B cell (primary cell): ENCODE data around the gene CHCHD3. TPM values are rescaled to one million over a fixed set of nuclear protein-coding genes. Genes with fewer than 3 reads are reported as not detected.

Experiments used
- ATAC-seq: fragments of 200-7000 bp; cut with Tn5 transposase; one replicate; pipeline ENCODE4 v1.10.0; 2021; ENCODE audit warnings: low read depth, mild to moderate bottlenecking, moderate number of reproducible peaks, moderate library complexity
- CTCF ChIA-PET: fragments of 350-600 bp; sonication (Branson Sonifier 250); formaldehyde crosslinking; loops from one replicate; lab custom pipeline; 2021; ENCODE audit warnings: antibody characterized with exemption, inconsistent platforms; lab: Charles Lee
- POLR2A ChIA-PET: fragments of 350-600 bp; sonication (Branson Sonifier 250); formaldehyde crosslinking; loops from one replicate; lab custom pipeline; 2021; ENCODE audit warnings: antibody characterized with exemption; lab: Charles Lee
- DNase-seq: peaks from one replicate; pipeline ENCODE4 v3.0.0; 2013
- H2AFZ ChIP-seq: 2 replicates; pipeline ENCODE4 v1.6.1; 2012; ENCODE audit warnings: mild to moderate bottlenecking, low read depth, low read length; ENCODE audit not compliant: insufficient read depth, poor library complexity, severe bottlenecking
- H3K27ac ChIP-seq, 2 donors: 1 replicate in 1 of 2; 2 replicates in 1 of 2; pipeline ENCODE4 v1.5.1; 2012 to 2013; ENCODE audit warnings: low read length in 2 of 2, mild to moderate bottlenecking in 2 of 2, moderate library complexity in 1 of 2
- H3K27me3 ChIP-seq, 4 experiments: fragments of 200-600 bp in 1 of 4; sonication (generic) in 1 of 4; replicated peaks in 1 of 4; 1 replicate in 2 of 4; 2 replicates in 2 of 4; pipeline versions ENCODE4 v1.6.1 to v1.7.0; 2013 to 2016; ENCODE audit warnings: low read length in 3 of 4, mild to moderate bottlenecking in 2 of 4, mixed read lengths in 1 of 4, moderate library complexity in 1 of 4; ENCODE audit not compliant: insufficient read depth in 4 of 4, control insufficient read depth in 3 of 4; ENCODE audit errors: control extremely low read depth in 1 of 4
- H3K36me3 ChIP-seq, 2 experiments: replicated peaks in 1 of 2; 1 replicate in 1 of 2; 2 replicates in 1 of 2; pipeline versions ENCODE4 v1.6.1 to v1.7.1; 2013; ENCODE audit warnings: low read length in 1 of 2; ENCODE audit not compliant: insufficient read depth in 2 of 2, control insufficient read depth in 1 of 2; ENCODE audit errors: control extremely low read depth in 1 of 2, extremely low read depth in 1 of 2
- H3K4me1 ChIP-seq, 2 donors: fragments of 200-600 bp in 1 of 2; sonication (generic) in 1 of 2; 1 replicate in 1 of 2; 2 replicates in 1 of 2; pipeline versions ENCODE4 v1.5.1 to v1.6.1; 2013 to 2017; ENCODE audit warnings: low read length in 2 of 2; ENCODE audit not compliant: control insufficient read depth in 2 of 2, insufficient read depth in 2 of 2
- H3K4me2 ChIP-seq: replicated peaks from 2 replicates; pipeline ENCODE3; 2012; ENCODE audit warnings: mild to moderate bottlenecking, low read depth, low read length; ENCODE audit not compliant: poor library complexity, severe bottlenecking
- H3K4me3 ChIP-seq, 5 experiments: fragments of 200-600 bp in 1 of 5; sonication (generic) in 1 of 5; 1 replicate in 3 of 5; 2 replicates in 2 of 5; pipeline versions ENCODE4 v1.5.1 to v1.7.0; 2011 to 2016; ENCODE audit warnings: low read length in 4 of 5, mild to moderate bottlenecking in 4 of 5, low read depth in 2 of 5, control low read depth in 1 of 5, moderate library complexity in 1 of 5; ENCODE audit not compliant: insufficient read depth in 1 of 5; ENCODE audit errors: control extremely low read depth in 1 of 5, extremely low read depth in 1 of 5
- H3K79me2 ChIP-seq: fragments of 200-600 bp; sonication (generic); one replicate; pipeline ENCODE4 v1.6.0; 2016; ENCODE audit warnings: low read length; ENCODE audit not compliant: control insufficient read depth, insufficient read depth
- H3K9ac ChIP-seq: fragments of 200-600 bp; sonication (generic); 2 replicates; pipeline ENCODE4 v1.6.1; 2017; ENCODE audit warnings: mild to moderate bottlenecking, low read length, moderate library complexity
- H3K9me3 ChIP-seq, 3 donors: one replicate each; pipeline versions ENCODE4 v1.6.1 to v1.7.1; 2013; ENCODE audit warnings: low read length in 2 of 3; ENCODE audit not compliant: control insufficient read depth in 2 of 3, insufficient read depth in 1 of 3; ENCODE audit errors: control extremely low read depth in 1 of 3
- H4K20me1 ChIP-seq: 2 replicates; pipeline ENCODE4 v1.6.0; 2012; ENCODE audit warnings: mild to moderate bottlenecking, low read length; ENCODE audit not compliant: insufficient read depth, control insufficient read depth, poor library complexity, severe bottlenecking
- H3K27ac Mint-ChIP-seq: one replicate; pipeline ENCODE4 v1.8.0; 2021; ENCODE audit warnings: mixed read lengths
- H3K27me3 Mint-ChIP-seq: one replicate; pipeline ENCODE4 v1.8.0; 2021; ENCODE audit warnings: mixed read lengths
- H3K4me1 Mint-ChIP-seq: one replicate; pipeline ENCODE4 v1.8.0; 2021; ENCODE audit warnings: mixed read lengths
- H3K4me3 Mint-ChIP-seq: one replicate; pipeline ENCODE4 v1.8.0; 2021; ENCODE audit warnings: mixed read lengths
- H3K9me3 Mint-ChIP-seq: one replicate; pipeline ENCODE4 v1.8.0; 2022; ENCODE audit warnings: mixed read lengths; ENCODE audit not compliant: insufficient read depth
- CTCF ChIP-seq: fragments of 200-600 bp; IDR thresholded peaks from one replicate; pipeline ENCODE4 v1.8.0; 2022; ENCODE audit warnings: antibody characterized with exemption, mild to moderate bottlenecking
- EZH2 ChIP-seq: IDR thresholded peaks from 2 replicates; pipeline ENCODE4 v1.6.1; 2012; ENCODE audit warnings: borderline replicate concordance, low read depth, mild to moderate bottlenecking, moderate library complexity, low read length; ENCODE audit not compliant: insufficient read depth, poor library complexity, severe bottlenecking
- WGBS: methylation state at CpG from one replicate; pipeline ENCODE4 v1.1.5; 2013; ENCODE audit warnings: missing lambda C conversion rate; ENCODE audit not compliant: insufficient coverage; 5-methylcytosine and 5-hydroxymethylcytosine counted together
- intact Hi-C: fragments of 100-400 bp; cut with micrococcal nuclease; formaldehyde crosslinking; loops from one replicate; pipeline ENCODE4 v1.10.0; 2022
- polyA plus RNA-seq: library from polyadenylated mRNA; depleted of rRNA; stranded (reverse); fragments of >200 nt; gene quantifications from 2 replicates; pipeline ENCODE4 v1.2.3, GENCODE V29; 2012
- total RNA-seq, 2 donors: library from RNA; stranded (reverse); fragments of 120-200 nt in 1 of 2; gene quantifications; 1 replicate in 1 of 2; 2 replicates in 1 of 2; pipeline versions ENCODE4 v1.2.3 to v1.2.4, GENCODE V29; 2013 to 2022

Gene CHCHD3
- total and polyA plus RNA-seq, 2 donors (not counting 1 experiment from before 2014, with no cell fraction given) = 20.1 to 38.4 TPM

DNA sequence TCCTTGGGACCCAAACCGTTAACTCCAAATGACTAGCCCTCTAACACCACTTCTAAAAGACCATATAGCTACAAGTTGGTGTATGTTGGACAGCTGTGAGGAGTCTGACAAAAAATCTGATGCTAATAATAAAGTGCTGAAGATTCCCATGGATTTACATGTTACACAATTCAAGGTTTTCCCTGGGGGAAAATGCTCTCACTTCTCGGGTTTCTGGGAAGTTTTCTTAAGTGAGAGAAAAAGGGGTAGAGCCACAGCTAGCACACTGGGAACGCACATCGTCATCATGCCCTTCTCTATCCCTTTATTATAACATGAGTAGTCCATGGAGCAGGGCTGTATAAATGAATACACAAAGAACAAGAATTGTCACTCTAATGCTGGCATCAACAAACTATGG, 162.1 kb downstream of the CHCHD3 start:
- no CpG with 5 or more reads among the region's 4 CpGs for WGBS
- H3K4me3 Mint-ChIP-seq = no peak overlapping the region
- Histone ChIP-seq H3K79me2 (no peaks in the 10 kb centered on the region), H2AFZ (no peak overlapping the region), H3K4me2 (no peak overlapping the region), H4K20me1 (no peaks in the 10 kb centered on the region), H3K27ac (no peak overlapping the region), H3K9ac (no peak overlapping the region), H3K4me1 (no peaks in the 10 kb centered on the region), H3K36me3 (peaks cover 0 to 3% of the 10 kb centered on the region in 2 experiments), H3K4me3 (no peak overlapping the region), H3K9me3 (no peaks in the 10 kb centered on the region), H3K27me3 (no peaks in the 10 kb centered on the region)
- H3K9me3 Mint-ChIP-seq = no peaks in the 10 kb centered on the region
- DNase-seq = no peak
- intact Hi-C loops = no loop called here
- H3K4me1 Mint-ChIP-seq = no peaks in the 10 kb centered on the region
- POLR2A ChIA-PET = no interaction called here
- TF ChIP-seq CTCF (no peak), EZH2 (no peak)
- no peaks in the 10 kb centered on the region for H3K27me3 Mint-ChIP-seq
- CTCF ChIA-PET = no interaction called here
- no peak overlapping the region for H3K27ac Mint-ChIP-seq
- no peak for ATAC-seq

GRCh38 chr7:132915647-132916046, 166.2 kb downstream of the CHCHD3 start:
- Histone ChIP-seq H3K36me3 (peaks cover 0 to 6% of the 10 kb centered on the region in 2 experiments), H3K79me2 (no peaks in the 10 kb centered on the region), H3K4me2 (no peak overlapping the region), H3K4me1 (no peaks in the 10 kb centered on the region), H3K9ac (no peak overlapping the region), H3K27me3 (no peaks in the 10 kb centered on the region), H4K20me1 (no peaks in the 10 kb centered on the region), H3K4me3 (no peak overlapping the region), H2AFZ (no peak overlapping the region), H3K9me3 (no peaks in the 10 kb centered on the region), H3K27ac (no peak overlapping the region)
- no peak for TF ChIP-seq EZH2
- intact Hi-C loops = no loop called here
- H3K4me1 Mint-ChIP-seq = no peaks in the 10 kb centered on the region
- no peaks in the 10 kb centered on the region for H3K27me3 Mint-ChIP-seq
- DNase-seq = no peak
- ChIA-PET POLR2A (no interaction called here), CTCF (no interaction called here)
- 80% methylated on average over 1 of the region's 2 CpGs for WGBS
- H3K9me3 Mint-ChIP-seq = no peaks in the 10 kb centered on the region
- ATAC-seq = no peak
- no peak overlapping the region for H3K27ac Mint-ChIP-seq
- no peak overlapping the region for H3K4me3 Mint-ChIP-seq
